Spleen (tissue), 11 donors: ENCODE measurements around the gene PPP2R5E. TPM values are rescaled to one million over a fixed set of nuclear protein-coding genes. Genes with fewer than 3 reads are reported as not detected.
A peak's percentile ranks its signal among the peaks of the same experiment; 100 is the strongest.

Experiments used
- DNase-seq: peaks from one replicate; pipeline ENCODE4 v3.0.0-alpha.2; 2020
- H3K27ac ChIP-seq, 8 donors: fragments of 200-600 bp; sonication (generic) in 7 of 8; 1 replicate in 4 of 8; 2 replicates in 4 of 8; pipeline versions ENCODE4 v1.5.0 to v1.8.0; 2016 to 2021; ENCODE audit warnings: inconsistent platforms in 4 of 8, mild to moderate bottlenecking in 4 of 8, moderate library complexity in 1 of 8
- H3K27me3 ChIP-seq, 7 donors: fragments of 200-600 bp; sonication (generic) in 6 of 7; replicated peaks in 1 of 7; 1 replicate in 4 of 7; 2 replicates in 3 of 7; pipeline versions ENCODE4 v1.5.0 to v1.8.0; 2016 to 2021; ENCODE audit warnings: inconsistent platforms in 3 of 7, mild to moderate bottlenecking in 1 of 7
- H3K36me3 ChIP-seq, 6 donors: fragments of 200-600 bp; sonication (generic) in 5 of 6; 1 replicate in 4 of 6; 2 replicates in 2 of 6; pipeline versions ENCODE4 v1.5.0 to v1.8.0; 2016 to 2021; ENCODE audit warnings: inconsistent platforms in 2 of 6
- H3K4me1 ChIP-seq, 6 donors: fragments of 200-600 bp; sonication (generic) in 5 of 6; 1 replicate in 3 of 6; 2 replicates in 3 of 6; pipeline versions ENCODE4 v1.5.0 to v1.8.0; 2016 to 2021; ENCODE audit warnings: inconsistent platforms in 3 of 6
- H3K4me3 ChIP-seq, 8 donors: fragments of 200-600 bp; sonication (generic) in 7 of 8; 1 replicate in 4 of 8; 2 replicates in 4 of 8; pipeline versions ENCODE4 v1.5.0 to v1.8.0; 2016 to 2021; ENCODE audit warnings: inconsistent platforms in 4 of 8, mild to moderate bottlenecking in 4 of 8, moderate library complexity in 2 of 8
- H3K9me3 ChIP-seq, 8 donors: fragments of 200-600 bp; sonication (generic) in 7 of 8; 1 replicate in 4 of 8; 2 replicates in 4 of 8; pipeline versions ENCODE4 v1.5.0 to v1.8.0; 2016 to 2021; ENCODE audit warnings: inconsistent platforms in 4 of 8
- CTCF ChIP-seq, 11 experiments: fragments of 200-600 bp in 7 of 11; fragments of 450-650 bp in 4 of 11; sonication (generic) in 4 of 11; IDR thresholded peaks in 8 of 11; conservative IDR thresholded peaks in 3 of 11; 1 replicate in 7 of 11; 2 replicates in 4 of 11; pipeline versions ENCODE4 v1.4.0 to v1.8.0; 2016 to 2021; ENCODE audit warnings: antibody characterized with exemption in 11 of 11, inconsistent platforms in 4 of 11, mild to moderate bottlenecking in 1 of 11
- POLR2A ChIP-seq, 3 donors: fragments of 450-650 bp; IDR thresholded peaks; one replicate each; pipeline ENCODE4 v1.5.1; 2017; ENCODE audit warnings: antibody characterized with exemption in 3 of 3, mild to moderate bottlenecking in 1 of 3
- POLR2AphosphoS5 ChIP-seq, 3 donors: sonication (generic); formaldehyde crosslinking; IDR thresholded peaks; one replicate each; pipeline ENCODE4 v1.5.1; 2017; ENCODE audit warnings: antibody characterized with exemption in 3 of 3
- WGBS, 5 donors: extraction: QIAGEN DNeasy Blood & Tissue Kit in 3 of 5; methylation state at CpG; one replicate each; pipeline versions ENCODE4 v1.1.5 to v1.1.7; 2013 to 2018; 5-methylcytosine and 5-hydroxymethylcytosine counted together
- intact Hi-C: fragments of 100-400 bp; cut with DNase I; formaldehyde crosslinking; loops from one replicate; pipeline ENCODE4 v1.15.0; 2023; ENCODE audit warnings: low total_unique reads
- polyA plus RNA-seq, 3 donors: library from polyadenylated mRNA; stranded (reverse); fragments of 200-250 nt; gene quantifications; one replicate each; pipeline ENCODE4 v1.2.1, GENCODE V29; 2013
- total RNA-seq, 7 donors: library from RNA; depleted of rRNA in 3 of 7; stranded (reverse); fragments of >200 nt in 3 of 7; fragmentation: NEBNext Ultra II Directional in 4 of 7; extraction: Animal tissue kit (Norgen Biotek cat#: 25700) in 4 of 7; gene quantifications; one replicate each; pipeline versions ENCODE4 v1.1.0 to v1.2.1, GENCODE V29; 2016 to 2021
- donor health status: healthy with polysubstance abuse.
- donor health status: DM: no; HTN: no; CAD: no; lungs with moderate emphysema.
- donor health status: DM: no; HTN: no; CAD: no.
- donor health status: Bipolar disorder and iron deficiency.
- donor health status: healthy.
- donor health status: DM: no; HTN: no; CAD: no.
- donor health status: DM: yes; HTN: yes; CAD: no.

The PPP2R5E gene
- total and polyA plus RNA-seq, 10 donors: 6.1 to 42.3 (median 29.1) TPM

GRCh38 chr14:63388766-63389431, 154.3 kb downstream of the PPP2R5E start:
- TF ChIP-seq CTCF (IDR thresholded peaks at IDR 0.05 in 8 of 11, conservative IDR thresholded peaks at IDR 0.05 in 3 of 11) (peak; percentile 46 to 81 (median 75)), POLR2A (IDR thresholded peaks at IDR 0.05) (no peak), POLR2AphosphoS5 (IDR thresholded peaks at IDR 0.05) (peak in 1 of 3 donors; percentile 44)
- H3K27ac ChIP-seq: no peak overlapping the region
- DNase-seq: peak; percentile 82
- H3K36me3 ChIP-seq: peaks cover 0 to 100% (median 59%) of the 10 kb centered on the region in 6 donors
- H3K27me3 ChIP-seq: no peaks in the 10 kb centered on the region
- H3K4me3 ChIP-seq: no peak overlapping the region
- peaks cover 0 to 6% (median 0%) of the 10 kb centered on the region in 6 donors for H3K4me1 ChIP-seq
- intact Hi-C loops: no loop called here
- no peaks in the 10 kb centered on the region for H3K9me3 ChIP-seq
- 57 to 66% (median 62%) methylated on average over 8 of the region's 8 CpGs for WGBS, 5 donors

GRCh38 chr14:63387711-63388110, 155.5 kb downstream of the PPP2R5E start:
- Histone ChIP-seq H3K36me3 (peaks cover 0 to 100% (median 54%) of the 10 kb centered on the region in 6 donors), H3K27ac (no peak overlapping the region), H3K27me3 (no peaks in the 10 kb centered on the region), H3K4me1 (peaks cover 0 to 13% (median 0%) of the 10 kb centered on the region in 6 donors), H3K4me3 (no peak overlapping the region), H3K9me3 (no peaks in the 10 kb centered on the region)
- intact Hi-C loops: no loop called here
- TF ChIP-seq CTCF (IDR thresholded peaks at IDR 0.05 in 8 of 11, conservative IDR thresholded peaks at IDR 0.05 in 3 of 11): no peak
- no peak for TF ChIP-seq POLR2AphosphoS5 (IDR thresholded peaks at IDR 0.05)
- DNase-seq: no peak
- whole genome bisulfite sequencing, 5 donors: 83 to 92% (median 87%) methylated on average over 5 of the region's 5 CpGs

- intact Hi-C loops: no loop called here
- Histone ChIP-seq H3K27ac (peak overlapping the region in 4 of 8 donors; percentile 3 to 45 (median 26)), H3K4me1 (peaks cover 0 to 13% (median 0%) of the 10 kb centered on the region in 6 donors), H3K4me3 (no peak overlapping the region), H3K9me3 (no peaks in the 10 kb centered on the region), H3K36me3 (peaks cover 0 to 100% (median 54%) of the 10 kb centered on the region in 6 donors), H3K27me3 (no peaks in the 10 kb centered on the region)
- DNase-seq: no peak
- TF ChIP-seq POLR2AphosphoS5 (IDR thresholded peaks at IDR 0.05) (no peak), POLR2A (IDR thresholded peaks at IDR 0.05) (no peak), CTCF (IDR thresholded peaks at IDR 0.05 in 8 of 11, conservative IDR thresholded peaks at IDR 0.05 in 3 of 11) (no peak)
- WGBS, 5 donors: 55 to 63% (median 56%) methylated on average over 4 of the region's 4 CpGs
Observed at GRCh38 chr14:63383776-63384367, 159.3 kb downstream of the PPP2R5E start.

- intact Hi-C loops: no loop called here
- H3K27me3 ChIP-seq: no peaks in the 10 kb centered on the region
- H3K4me1 ChIP-seq: peaks cover 0 to 4% (median 0%) of the 10 kb centered on the region in 6 donors
- H3K27ac ChIP-seq: no peak overlapping the region
- no peaks in the 10 kb centered on the region for H3K9me3 ChIP-seq
- peaks cover 0 to 97% (median 39%) of the 10 kb centered on the region in 6 donors for H3K36me3 ChIP-seq
- TF ChIP-seq CTCF (IDR thresholded peaks at IDR 0.05 in 8 of 11, conservative IDR thresholded peaks at IDR 0.05 in 3 of 11) (no peak), POLR2A (IDR thresholded peaks at IDR 0.05) (no peak), POLR2AphosphoS5 (IDR thresholded peaks at IDR 0.05) (no peak)
- DNase-seq: no peak
- 97 to 100% (median 99%) methylated on average over 2 of the region's 2 CpGs for WGBS, 5 donors
- H3K4me3 ChIP-seq: no peak overlapping the region
Observed at GRCh38 chr14:63378444-63378843, 164.7 kb downstream of the PPP2R5E start.
